ENCODE measurements around the gene TMEM79. TPM values are rescaled to one million over a fixed set of nuclear protein-coding genes. Genes with fewer than 3 reads are reported as not detected.

Gene TMEM79
- total and polyA plus RNA-seq, 2 donors (not counting 3 experiments of a cell fraction or from before 2014, with no cell fraction given) = 3.0 to 4.8 TPM

GRCh38 chr1:156310962-156311361 is 26.8 kb downstream of the TMEM79 start:
- H3K9ac ChIP-seq (replicated peaks; ENCODE audit: extremely low read depth, insufficient read depth, low read length) = no peak overlapping the region
- TF ChIP-seq POLR2A (IDR thresholded peaks at IDR 0.05; ENCODE audit: low read depth, low read length) (no peak), MYC (IDR thresholded peaks at IDR 0.05; ENCODE audit: low read depth, low read length) (no peak), MAX (IDR thresholded peaks at IDR 0.05; ENCODE audit: insufficient read depth, insufficient read length) (no peak), JUN (IDR thresholded peaks at IDR 0.05; ENCODE audit: borderline replicate concordance, insufficient read depth, insufficient read length, low read depth) (no peak), EZH2 (IDR thresholded peaks at IDR 0.05; ENCODE audit: borderline replicate concordance, low read depth, low read length, severe bottlenecking) (no peak), FOS (IDR thresholded peaks at IDR 0.05; ENCODE audit: borderline replicate concordance, insufficient read depth, low read length) (no peak)
- ChIA-PET POLR2A (no interaction called here), CTCF (no interaction called here)
- intact Hi-C loops (cut with micrococcal nuclease) = no loop called here
- no peaks in the 10 kb centered on the region for H3K9me1 ChIP-seq (replicated peaks; ENCODE audit: control insufficient read depth, extremely low read depth, insufficient read depth, low read length)
- H3K9me3 ChIP-seq (replicated peaks; ENCODE audit: control insufficient read depth, insufficient read depth, low read length) = no peaks in the 10 kb centered on the region
- H3K27me3 ChIP-seq (ENCODE audit: control insufficient read depth in 2 of 2, insufficient read depth in 2 of 2, low read length in 2 of 2) = no peaks in the 10 kb centered on the region
- H3K4me3 ChIP-seq (replicated peaks in 1 of 3; ENCODE audit: insufficient read depth in 1 of 3, low read depth in 1 of 3, low read length in 3 of 3) = no peak overlapping the region
- peaks cover 28 to 34% of the 10 kb centered on the region in 2 experiments for H3K36me3 ChIP-seq (ENCODE audit: control insufficient read depth in 2 of 2, extremely low read depth in 1 of 2, insufficient read depth in 2 of 2, low read length in 2 of 2)
- dilution Hi-C loops (cut with MboI; ENCODE audit: extremely low pct_ligation_motif_present, low sequenced_read_pairs) = no loop called here
- no peaks in the 10 kb centered on the region for H4K20me1 ChIP-seq (replicated peaks; ENCODE audit: control insufficient read depth, extremely low read depth, insufficient read depth, low read length)
- FAIRE-seq (no peak), DNase-seq (ENCODE audit: low read depth, low spot score) (no peak)
- no peak overlapping the region for H3K4me2 ChIP-seq (ENCODE audit: insufficient read depth, low read length)
- H2AFZ ChIP-seq (ENCODE audit: low read depth, low read length) = no peak overlapping the region
- BruUV-seq (replicated peaks) = no TSS peak
- H3K79me2 ChIP-seq (ENCODE audit: control insufficient read depth, insufficient read depth, low read length) = peaks cover 2% of the 10 kb centered on the region
- no peak overlapping the region for H3K27ac ChIP-seq (ENCODE audit: insufficient read depth, low read depth, low read length)
- no peaks in the 10 kb centered on the region for H3K4me1 ChIP-seq (ENCODE audit: control insufficient read depth, extremely low read depth, insufficient read depth, low read length)

- no peak overlapping the region for H3K9ac ChIP-seq (replicated peaks; ENCODE audit: extremely low read depth, insufficient read depth, low read length)
- no peaks in the 10 kb centered on the region for H3K9me1 ChIP-seq (replicated peaks; ENCODE audit: control insufficient read depth, extremely low read depth, insufficient read depth, low read length)
- FAIRE-seq (no peak), DNase-seq (ENCODE audit: low read depth, low spot score) (no peak)
- H3K9me3 ChIP-seq (replicated peaks; ENCODE audit: control insufficient read depth, insufficient read depth, low read length) = no peaks in the 10 kb centered on the region
- CTCF ChIA-PET = interaction anchor here (0.7 to 0.8 kb wide), 2 partner anchors 35 to 91 kb away, joined by 3 read pairs; partner anchors contain the start of gene SMG5
- H3K79me2 ChIP-seq (ENCODE audit: control insufficient read depth, insufficient read depth, low read length) = peaks cover 2% of the 10 kb centered on the region
- no TSS peak for BruUV-seq (replicated peaks)
- H3K4me1 ChIP-seq (ENCODE audit: control insufficient read depth, extremely low read depth, insufficient read depth, low read length) = peaks cover 2% of the 10 kb centered on the region
- no peaks in the 10 kb centered on the region for H3K27me3 ChIP-seq (ENCODE audit: control insufficient read depth in 2 of 2, insufficient read depth in 2 of 2, low read length in 2 of 2)
- TF ChIP-seq MYC (IDR thresholded peaks at IDR 0.05; ENCODE audit: low read depth, low read length) (no peak), POLR2AphosphoS5 (IDR thresholded peaks at IDR 0.05; ENCODE audit: insufficient read depth, low read depth, low read length) (no peak), MAX (IDR thresholded peaks at IDR 0.05; ENCODE audit: insufficient read depth, insufficient read length) (no peak), FOS (IDR thresholded peaks at IDR 0.05; ENCODE audit: borderline replicate concordance, insufficient read depth, low read length) (no peak), EZH2 (IDR thresholded peaks at IDR 0.05; ENCODE audit: borderline replicate concordance, low read depth, low read length, severe bottlenecking) (no peak), CTCF (IDR thresholded peaks at IDR 0.05; ENCODE audit: extremely low read depth in 1 of 2, insufficient read depth in 1 of 2, low read depth in 1 of 2, low read length in 2 of 2) (no peak), JUN (IDR thresholded peaks at IDR 0.05; ENCODE audit: borderline replicate concordance, insufficient read depth, insufficient read length, low read depth) (no peak), POLR2A (IDR thresholded peaks at IDR 0.05; ENCODE audit: low read depth, low read length) (no peak), GATA2 (IDR thresholded peaks at IDR 0.05; ENCODE audit: insufficient read depth, insufficient read length, low read depth, low read length) (no peak)
- no peaks in the 10 kb centered on the region for H4K20me1 ChIP-seq (replicated peaks; ENCODE audit: control insufficient read depth, extremely low read depth, insufficient read depth, low read length)
- no peak overlapping the region for H3K4me3 ChIP-seq (replicated peaks in 1 of 3; ENCODE audit: insufficient read depth in 1 of 3, low read depth in 1 of 3, low read length in 3 of 3)
- intact Hi-C loops (cut with micrococcal nuclease) (no loop called here), dilution Hi-C loops (cut with MboI; ENCODE audit: extremely low pct_ligation_motif_present, low sequenced_read_pairs) (no loop called here)
- H3K36me3 ChIP-seq (ENCODE audit: control insufficient read depth in 2 of 2, extremely low read depth in 1 of 2, insufficient read depth in 2 of 2, low read length in 2 of 2) = peaks cover 52 to 60% of the 10 kb centered on the region in 2 experiments
- POLR2A ChIA-PET = interaction anchor here (0.6 kb wide), 1 partner anchor 34 kb away, joined by 4 read pairs; no protein-coding TSS in a partner anchor
- no peak overlapping the region for H3K27ac ChIP-seq (ENCODE audit: insufficient read depth, low read depth, low read length)
- no peak overlapping the region for H3K4me2 ChIP-seq (ENCODE audit: insufficient read depth, low read length)
- H2AFZ ChIP-seq (ENCODE audit: low read depth, low read length) = no peak overlapping the region
Observed at GRCh38 chr1:156316909-156317308, 32.8 kb downstream of the TMEM79 start.
